HG03558 (cell line): ENCODE results near the gene PITPNC1.
"Not testable (repeated sequence)": the region's sequence is repeated elsewhere in the genome, so short reads cannot be mapped to it uniquely, and the experiment has no call there.

ENCODE experiments used
- ATAC-seq: cut with Tn5 transposase; IDR thresholded peaks from one replicate; pipeline ENCODE4 v1.9.1; 2021; ENCODE audit warnings: moderate number of reproducible peaks; ENCODE audit not compliant: unreplicated experiment; ENCODE audit errors: extremely low read depth

PITPNC1 gene

GRCh38 chr17:67449845-67450755 is 73.0 kb downstream of the PITPNC1 start:
- no peak for ATAC-seq

- ATAC-seq: no peak
These were observed 75.8 kb downstream of the PITPNC1 start for GRCh38 chr17:67452681-67453554.

- ATAC-seq: no peak
These were observed 79.0 kb downstream of the PITPNC1 start for GRCh38 chr17:67456103-67456502.

GRCh38 chr17:67456889-67457288 is 79.8 kb downstream of the PITPNC1 start:
- no peak for ATAC-seq

- ATAC-seq: no peak
These were observed 81.1 kb downstream of the PITPNC1 start for GRCh38 chr17:67458203-67458602.

- no peak for ATAC-seq
These were observed 82.9 kb downstream of the PITPNC1 start for GRCh38 chr17:67459985-67460384.

- ATAC-seq: no peak
These were observed 84.2 kb downstream of the PITPNC1 start for GRCh38 chr17:67461228-67461780.

GRCh38 chr17:67461876-67462275 is 84.8 kb downstream of the PITPNC1 start:
- no peak for ATAC-seq

GRCh38 chr17:67466251-67466796 is 89.2 kb downstream of the PITPNC1 start:
- ATAC-seq: no peak

GRCh38 chr17:67467500-67468455 is 90.7 kb downstream of the PITPNC1 start:
- ATAC-seq: no peak

GRCh38 chr17:67469208-67469980 is 92.3 kb downstream of the PITPNC1 start:
- ATAC-seq: no peak

- no peak for ATAC-seq
These were observed 93.1 kb downstream of the PITPNC1 start for GRCh38 chr17:67470163-67470562.

GRCh38 chr17:67471118-67471517 is 94.0 kb downstream of the PITPNC1 start:
- ATAC-seq: no peak

GRCh38 chr17:67472606-67473005 is 95.5 kb downstream of the PITPNC1 start:
- ATAC-seq: not testable (repeated sequence)

GRCh38 chr17:67474081-67474661 is 97.1 kb downstream of the PITPNC1 start:
- no peak for ATAC-seq

- no peak for ATAC-seq
These were observed 98.3 kb downstream of the PITPNC1 start for GRCh38 chr17:67475161-67475937.

- no peak for ATAC-seq
These were observed 99.8 kb downstream of the PITPNC1 start for GRCh38 chr17:67476787-67477335.
